Measurements from ENCODE around the gene VAV3. TPM values are rescaled to one million over a fixed set of nuclear protein-coding genes. Genes with fewer than 3 reads are reported as not detected.

Gene VAV3
- total and polyA plus RNA-seq, 2 of the 13 experiments (the other 11 are each of a cell fraction or from before 2014, with no cell fraction given): 15.9 to 29.8 TPM

DNA sequence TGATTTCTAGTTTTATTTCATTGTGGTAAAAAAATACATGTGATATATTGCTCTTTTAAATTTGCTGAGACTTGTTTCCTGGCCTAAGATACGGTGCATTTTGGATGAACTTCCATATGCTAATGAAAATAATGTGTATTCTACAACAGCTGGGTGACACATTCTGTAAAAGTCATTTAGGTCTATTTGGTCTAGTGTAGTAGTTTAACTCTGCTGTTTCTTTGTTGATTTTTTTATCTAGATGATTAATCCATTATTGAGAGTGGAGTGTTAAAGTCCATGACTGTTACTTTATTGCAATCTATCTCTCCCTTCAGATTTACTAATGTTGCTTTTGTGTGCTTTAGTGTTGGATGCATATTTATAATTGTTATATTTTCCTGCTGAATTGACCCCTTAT lies 161.4 kb downstream of the VAV3 start (continued):
- TF ChIP-seq, protein P1, sequence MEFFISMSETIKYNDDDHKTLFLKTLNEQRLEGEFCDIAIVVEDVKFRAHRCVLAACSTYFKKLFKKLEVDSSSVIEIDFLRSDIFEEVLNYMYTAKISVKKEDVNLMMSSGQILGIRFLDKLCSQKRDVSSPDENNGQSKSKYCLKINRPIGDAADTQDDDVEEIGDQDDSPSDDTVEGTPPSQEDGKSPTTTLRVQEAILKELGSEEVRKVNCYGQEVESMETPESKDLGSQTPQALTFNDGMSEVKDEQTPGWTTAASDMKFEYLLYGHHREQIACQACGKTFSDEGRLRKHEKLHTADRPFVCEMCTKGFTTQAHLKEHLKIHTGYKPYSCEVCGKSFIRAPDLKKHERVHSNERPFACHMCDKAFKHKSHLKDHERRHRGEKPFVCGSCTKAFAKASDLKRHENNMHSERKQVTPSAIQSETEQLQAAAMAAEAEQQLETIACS (CRISPR knock-in tag; IDR thresholded peaks at IDR 0.05): no peak
- TF ChIP-seq PCBP1 (IDR thresholded peaks at IDR 0.05; ENCODE audit: borderline replicate concordance, low read depth, low read length): no peak

DNA sequence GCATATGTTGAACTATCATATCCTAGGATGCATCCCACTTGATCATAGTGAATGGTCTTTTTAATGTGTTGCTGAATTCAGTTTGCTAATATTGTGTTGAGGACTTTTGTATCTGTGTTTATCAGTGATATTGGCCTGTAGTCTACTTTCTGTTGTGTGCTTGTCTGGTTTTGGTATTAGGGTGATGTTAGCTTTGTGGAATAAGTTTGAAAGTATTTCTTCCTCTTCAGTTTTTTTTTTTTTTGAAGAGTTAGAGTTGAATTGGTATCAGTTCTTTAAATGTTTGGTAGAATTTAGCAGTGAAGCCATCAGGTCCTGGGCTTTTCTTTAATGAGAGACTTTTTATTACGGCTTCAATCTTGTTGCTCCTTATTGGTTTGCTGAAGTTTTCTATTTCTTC lies 162.3 kb downstream of the VAV3 start:
- ChIA-PET POLR2A (no interaction called here), CTCF (ENCODE audit: low intra/inter-chr PET ratio, low total read pairs) (no interaction called here)
- H3K79me2 ChIP-seq (ENCODE audit: insufficient read depth, low read length): no peaks in the 10 kb centered on the region
- H3K9me3 ChIP-seq (ENCODE audit: low read length): no peaks in the 10 kb centered on the region
- in situ Hi-C loops (cut with HindIII; ENCODE audit: extremely low pct_ligation_motif_present, low pct_unique_long_range_greater_than_20kb) (no loop called here), intact Hi-C loops (cut with micrococcal nuclease; ENCODE audit: unreplicated experiment) (no loop called here)
- no peak overlapping the region for H2AFZ ChIP-seq (ENCODE audit: low read length)
- 65% methylated on average over 1 of the region's 1 CpG for WGBS (ENCODE audit: low lambda C conversion rate)
- H3K4me3 ChIP-seq (replicated peaks in 1 of 3; ENCODE audit: insufficient read depth in 1 of 3, low read depth in 2 of 3, low read length in 3 of 3): no peak overlapping the region
- no peak for DNase-seq (ENCODE audit: low spot score)
- no TSS peak for BruUV-seq (replicated peaks)
- FAIRE-seq: no peak
- H3K27ac ChIP-seq (ENCODE audit: extremely low read length, insufficient read depth, low read length): no peak overlapping the region
- no peak overlapping the region for H3K9ac ChIP-seq (ENCODE audit: insufficient read depth, low read depth, low read length)
- no peaks in the 10 kb centered on the region for H4K20me1 ChIP-seq (ENCODE audit: insufficient read depth, low read length)
- ATAC-seq: no peak
- H3K4me2 ChIP-seq (ENCODE audit: low read depth, low read length): no peak overlapping the region
- no peaks in the 10 kb centered on the region for H3K36me3 ChIP-seq (replicated peaks in 1 of 2; ENCODE audit: control insufficient read depth in 1 of 2, insufficient read depth in 2 of 2, low read length in 2 of 2)
- no peak for TF ChIP-seq NR2C2 (CRISPR knock-in tag; IDR thresholded peaks at IDR 0.05; ENCODE audit: borderline replicate concordance)
- TF ChIP-seq RNF2 (conservative IDR thresholded peaks at IDR 0.05; ENCODE audit: low read depth): no peak
- TF ChIP-seq, protein P2, sequence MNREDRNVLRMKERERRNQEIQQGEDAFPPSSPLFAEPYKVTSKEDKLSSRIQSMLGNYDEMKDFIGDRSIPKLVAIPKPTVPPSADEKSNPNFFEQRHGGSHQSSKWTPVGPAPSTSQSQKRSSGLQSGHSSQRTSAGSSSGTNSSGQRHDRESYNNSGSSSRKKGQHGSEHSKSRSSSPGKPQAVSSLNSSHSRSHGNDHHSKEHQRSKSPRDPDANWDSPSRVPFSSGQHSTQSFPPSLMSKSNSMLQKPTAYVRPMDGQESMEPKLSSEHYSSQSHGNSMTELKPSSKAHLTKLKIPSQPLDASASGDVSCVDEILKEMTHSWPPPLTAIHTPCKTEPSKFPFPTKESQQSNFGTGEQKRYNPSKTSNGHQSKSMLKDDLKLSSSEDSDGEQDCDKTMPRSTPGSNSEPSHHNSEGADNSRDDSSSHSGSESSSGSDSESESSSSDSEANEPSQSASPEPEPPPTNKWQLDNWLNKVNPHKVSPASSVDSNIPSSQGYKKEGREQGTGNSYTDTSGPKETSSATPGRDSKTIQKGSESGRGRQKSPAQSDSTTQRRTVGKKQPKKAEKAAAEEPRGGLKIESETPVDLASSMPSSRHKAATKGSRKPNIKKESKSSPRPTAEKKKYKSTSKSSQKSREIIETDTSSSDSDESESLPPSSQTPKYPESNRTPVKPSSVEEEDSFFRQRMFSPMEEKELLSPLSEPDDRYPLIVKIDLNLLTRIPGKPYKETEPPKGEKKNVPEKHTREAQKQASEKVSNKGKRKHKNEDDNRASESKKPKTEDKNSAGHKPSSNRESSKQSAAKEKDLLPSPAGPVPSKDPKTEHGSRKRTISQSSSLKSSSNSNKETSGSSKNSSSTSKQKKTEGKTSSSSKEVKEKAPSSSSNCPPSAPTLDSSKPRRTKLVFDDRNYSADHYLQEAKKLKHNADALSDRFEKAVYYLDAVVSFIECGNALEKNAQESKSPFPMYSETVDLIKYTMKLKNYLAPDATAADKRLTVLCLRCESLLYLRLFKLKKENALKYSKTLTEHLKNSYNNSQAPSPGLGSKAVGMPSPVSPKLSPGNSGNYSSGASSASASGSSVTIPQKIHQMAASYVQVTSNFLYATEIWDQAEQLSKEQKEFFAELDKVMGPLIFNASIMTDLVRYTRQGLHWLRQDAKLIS (CRISPR knock-in tag; IDR thresholded peaks at IDR 0.05): no peak
- TF ChIP-seq, protein P3, sequence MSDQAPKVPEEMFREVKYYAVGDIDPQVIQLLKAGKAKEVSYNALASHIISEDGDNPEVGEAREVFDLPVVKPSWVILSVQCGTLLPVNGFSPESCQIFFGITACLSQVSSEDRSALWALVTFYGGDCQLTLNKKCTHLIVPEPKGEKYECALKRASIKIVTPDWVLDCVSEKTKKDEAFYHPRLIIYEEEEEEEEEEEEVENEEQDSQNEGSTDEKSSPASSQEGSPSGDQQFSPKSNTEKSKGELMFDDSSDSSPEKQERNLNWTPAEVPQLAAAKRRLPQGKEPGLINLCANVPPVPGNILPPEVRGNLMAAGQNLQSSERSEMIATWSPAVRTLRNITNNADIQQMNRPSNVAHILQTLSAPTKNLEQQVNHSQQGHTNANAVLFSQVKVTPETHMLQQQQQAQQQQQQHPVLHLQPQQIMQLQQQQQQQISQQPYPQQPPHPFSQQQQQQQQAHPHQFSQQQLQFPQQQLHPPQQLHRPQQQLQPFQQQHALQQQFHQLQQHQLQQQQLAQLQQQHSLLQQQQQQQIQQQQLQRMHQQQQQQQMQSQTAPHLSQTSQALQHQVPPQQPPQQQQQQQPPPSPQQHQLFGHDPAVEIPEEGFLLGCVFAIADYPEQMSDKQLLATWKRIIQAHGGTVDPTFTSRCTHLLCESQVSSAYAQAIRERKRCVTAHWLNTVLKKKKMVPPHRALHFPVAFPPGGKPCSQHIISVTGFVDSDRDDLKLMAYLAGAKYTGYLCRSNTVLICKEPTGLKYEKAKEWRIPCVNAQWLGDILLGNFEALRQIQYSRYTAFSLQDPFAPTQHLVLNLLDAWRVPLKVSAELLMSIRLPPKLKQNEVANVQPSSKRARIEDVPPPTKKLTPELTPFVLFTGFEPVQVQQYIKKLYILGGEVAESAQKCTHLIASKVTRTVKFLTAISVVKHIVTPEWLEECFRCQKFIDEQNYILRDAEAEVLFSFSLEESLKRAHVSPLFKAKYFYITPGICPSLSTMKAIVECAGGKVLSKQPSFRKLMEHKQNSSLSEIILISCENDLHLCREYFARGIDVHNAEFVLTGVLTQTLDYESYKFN (CRISPR knock-in tag; conservative IDR thresholded peaks at IDR 0.05): no peak
- no peaks in the 10 kb centered on the region for H3K27me3 ChIP-seq (ENCODE audit: control insufficient read depth in 1 of 2, insufficient read depth in 2 of 2, low read length in 2 of 2)
- no peaks in the 10 kb centered on the region for H3K4me1 ChIP-seq (ENCODE audit: insufficient read depth, low read length)
